B cell (primary cell): ENCODE measurements around the gene ZSCAN12. TPM values are rescaled to one million over a fixed set of nuclear protein-coding genes. Genes with fewer than 3 reads are reported as not detected.

Experiments
- ATAC-seq: fragments of 200-7000 bp; cut with Tn5 transposase; one replicate; pipeline ENCODE4 v1.10.0; 2021; ENCODE audit warnings: low read depth, mild to moderate bottlenecking, moderate number of reproducible peaks, moderate library complexity
- CTCF ChIA-PET: fragments of 350-600 bp; sonication (Branson Sonifier 250); formaldehyde crosslinking; loops from one replicate; lab custom pipeline; 2021; ENCODE audit warnings: antibody characterized with exemption, inconsistent platforms; lab: Charles Lee
- POLR2A ChIA-PET: fragments of 350-600 bp; sonication (Branson Sonifier 250); formaldehyde crosslinking; loops from one replicate; lab custom pipeline; 2021; ENCODE audit warnings: antibody characterized with exemption; lab: Charles Lee
- DNase-seq: peaks from one replicate; pipeline ENCODE4 v3.0.0; 2013
- H2AFZ ChIP-seq: 2 replicates; pipeline ENCODE4 v1.6.1; 2012; ENCODE audit warnings: mild to moderate bottlenecking, low read depth, low read length; ENCODE audit not compliant: insufficient read depth, poor library complexity, severe bottlenecking
- H3K27ac ChIP-seq, 2 donors: 1 replicate in 1 of 2; 2 replicates in 1 of 2; pipeline ENCODE4 v1.5.1; 2012 to 2013; ENCODE audit warnings: low read length in 2 of 2, mild to moderate bottlenecking in 2 of 2, moderate library complexity in 1 of 2
- H3K27me3 ChIP-seq, 4 experiments: fragments of 200-600 bp in 1 of 4; sonication (generic) in 1 of 4; replicated peaks in 1 of 4; 1 replicate in 2 of 4; 2 replicates in 2 of 4; pipeline versions ENCODE4 v1.6.1 to v1.7.0; 2013 to 2016; ENCODE audit warnings: low read length in 3 of 4, mild to moderate bottlenecking in 2 of 4, mixed read lengths in 1 of 4, moderate library complexity in 1 of 4; ENCODE audit not compliant: insufficient read depth in 4 of 4, control insufficient read depth in 3 of 4; ENCODE audit errors: control extremely low read depth in 1 of 4
- H3K36me3 ChIP-seq, 2 experiments: replicated peaks in 1 of 2; 1 replicate in 1 of 2; 2 replicates in 1 of 2; pipeline versions ENCODE4 v1.6.1 to v1.7.1; 2013; ENCODE audit warnings: low read length in 1 of 2; ENCODE audit not compliant: insufficient read depth in 2 of 2, control insufficient read depth in 1 of 2; ENCODE audit errors: control extremely low read depth in 1 of 2, extremely low read depth in 1 of 2
- H3K4me1 ChIP-seq, 2 donors: fragments of 200-600 bp in 1 of 2; sonication (generic) in 1 of 2; 1 replicate in 1 of 2; 2 replicates in 1 of 2; pipeline versions ENCODE4 v1.5.1 to v1.6.1; 2013 to 2017; ENCODE audit warnings: low read length in 2 of 2; ENCODE audit not compliant: control insufficient read depth in 2 of 2, insufficient read depth in 2 of 2
- H3K4me2 ChIP-seq: replicated peaks from 2 replicates; pipeline ENCODE3; 2012; ENCODE audit warnings: mild to moderate bottlenecking, low read depth, low read length; ENCODE audit not compliant: poor library complexity, severe bottlenecking
- H3K4me3 ChIP-seq, 5 experiments: fragments of 200-600 bp in 1 of 5; sonication (generic) in 1 of 5; 1 replicate in 3 of 5; 2 replicates in 2 of 5; pipeline versions ENCODE4 v1.5.1 to v1.7.0; 2011 to 2016; ENCODE audit warnings: low read length in 4 of 5, mild to moderate bottlenecking in 4 of 5, low read depth in 2 of 5, control low read depth in 1 of 5, moderate library complexity in 1 of 5; ENCODE audit not compliant: insufficient read depth in 1 of 5; ENCODE audit errors: control extremely low read depth in 1 of 5, extremely low read depth in 1 of 5
- H3K79me2 ChIP-seq: fragments of 200-600 bp; sonication (generic); one replicate; pipeline ENCODE4 v1.6.0; 2016; ENCODE audit warnings: low read length; ENCODE audit not compliant: control insufficient read depth, insufficient read depth
- H3K9ac ChIP-seq: fragments of 200-600 bp; sonication (generic); 2 replicates; pipeline ENCODE4 v1.6.1; 2017; ENCODE audit warnings: mild to moderate bottlenecking, low read length, moderate library complexity
- H3K9me3 ChIP-seq, 3 donors: one replicate each; pipeline versions ENCODE4 v1.6.1 to v1.7.1; 2013; ENCODE audit warnings: low read length in 2 of 3; ENCODE audit not compliant: control insufficient read depth in 2 of 3, insufficient read depth in 1 of 3; ENCODE audit errors: control extremely low read depth in 1 of 3
- H4K20me1 ChIP-seq: 2 replicates; pipeline ENCODE4 v1.6.0; 2012; ENCODE audit warnings: mild to moderate bottlenecking, low read length; ENCODE audit not compliant: insufficient read depth, control insufficient read depth, poor library complexity, severe bottlenecking
- H3K27ac Mint-ChIP-seq: one replicate; pipeline ENCODE4 v1.8.0; 2021; ENCODE audit warnings: mixed read lengths
- H3K27me3 Mint-ChIP-seq: one replicate; pipeline ENCODE4 v1.8.0; 2021; ENCODE audit warnings: mixed read lengths
- H3K4me1 Mint-ChIP-seq: one replicate; pipeline ENCODE4 v1.8.0; 2021; ENCODE audit warnings: mixed read lengths
- H3K4me3 Mint-ChIP-seq: one replicate; pipeline ENCODE4 v1.8.0; 2021; ENCODE audit warnings: mixed read lengths
- H3K9me3 Mint-ChIP-seq: one replicate; pipeline ENCODE4 v1.8.0; 2022; ENCODE audit warnings: mixed read lengths; ENCODE audit not compliant: insufficient read depth
- CTCF ChIP-seq: fragments of 200-600 bp; IDR thresholded peaks from one replicate; pipeline ENCODE4 v1.8.0; 2022; ENCODE audit warnings: antibody characterized with exemption, mild to moderate bottlenecking
- EZH2 ChIP-seq: IDR thresholded peaks from 2 replicates; pipeline ENCODE4 v1.6.1; 2012; ENCODE audit warnings: borderline replicate concordance, low read depth, mild to moderate bottlenecking, moderate library complexity, low read length; ENCODE audit not compliant: insufficient read depth, poor library complexity, severe bottlenecking
- WGBS: methylation state at CpG from one replicate; pipeline ENCODE4 v1.1.5; 2013; ENCODE audit warnings: missing lambda C conversion rate; ENCODE audit not compliant: insufficient coverage; 5-methylcytosine and 5-hydroxymethylcytosine counted together
- intact Hi-C: fragments of 100-400 bp; cut with micrococcal nuclease; formaldehyde crosslinking; loops from one replicate; pipeline ENCODE4 v1.10.0; 2022
- polyA plus RNA-seq: library from polyadenylated mRNA; depleted of rRNA; stranded (reverse); fragments of >200 nt; gene quantifications from 2 replicates; pipeline ENCODE4 v1.2.3, GENCODE V29; 2012
- total RNA-seq, 2 donors: library from RNA; stranded (reverse); fragments of 120-200 nt in 1 of 2; gene quantifications; 1 replicate in 1 of 2; 2 replicates in 1 of 2; pipeline versions ENCODE4 v1.2.3 to v1.2.4, GENCODE V29; 2013 to 2022

Gene ZSCAN12
- total and polyA plus RNA-seq, 2 donors (not counting 1 experiment from before 2014, with no cell fraction given), result 3.5 to 14.8 TPM

- intact Hi-C loops, result no loop called here
- 60% methylated on average over 1 of the region's 2 CpGs for WGBS
- Mint-ChIP-seq H3K4me1 (peaks cover 19% of the 10 kb centered on the region), H3K27me3 (no peaks in the 10 kb centered on the region), H3K9me3 (no peaks in the 10 kb centered on the region), H3K4me3 (no peak overlapping the region), H3K27ac (peak overlapping the region; percentile 13)
- Histone ChIP-seq H3K79me2 (peaks cover 5% of the 10 kb centered on the region), H3K36me3 (peaks cover 0 to 27% of the 10 kb centered on the region in 2 experiments), H3K4me1 (peaks cover 11 to 16% of the 10 kb centered on the region in 2 donors), H3K9ac (no peak overlapping the region), H3K4me3 (no peak overlapping the region), H3K9me3 (no peaks in the 10 kb centered on the region), H3K27me3 (no peaks in the 10 kb centered on the region), H2AFZ (peak overlapping the region; percentile 80), H3K4me2 (no peak overlapping the region), H3K27ac (peak overlapping the region in 1 of 2 donors; percentile 93), H4K20me1 (no peaks in the 10 kb centered on the region)
- no peak for DNase-seq
- no peak for ATAC-seq
- ChIA-PET CTCF (interaction anchor here (1.0 to 5.8 kb wide), 7 partner anchors 12 to 280 kb away, joined by 3 to 60 read pairs (median 5); partner anchors contain the start of gene ZSCAN12), POLR2A (interaction anchor here (1.9 kb wide), 1 partner anchor 15 kb away, joined by 6 read pairs; the partner anchor contains the start of gene ZSCAN12)
- no peak for TF ChIP-seq CTCF
- TF ChIP-seq EZH2, result no peak
These were observed 15.4 kb downstream of the ZSCAN12 start for GRCh38 chr6:28384143-28384533.
